Smooth muscle cell (in vitro differentiated cells): Measurements from ENCODE around the gene SDR42E1. TPM values are rescaled to one million over a fixed set of nuclear protein-coding genes. Genes with fewer than 3 reads are reported as not detected.

Experiments used
- DNase-seq: peaks from one replicate; lab custom pipeline; 2025; ENCODE audit not compliant: unreplicated experiment; lab: John Stamatoyannopoulos, UW
- H2AFZ ChIP-seq: fragments of 200-600 bp; sonication (generic); 2 replicates; pipeline ENCODE4 v1.6.0; 2016; ENCODE audit warnings: antibody characterized with exemption, low read depth, mild to moderate bottlenecking
- H3F3A ChIP-seq: fragments of 200-600 bp; sonication (generic); 2 replicates; pipeline ENCODE4 v1.6.0; 2017; ENCODE audit warnings: antibody characterized with exemption, low read depth
- H3K27ac ChIP-seq: fragments of 200-600 bp; sonication (generic); 2 replicates; pipeline ENCODE4 v1.5.1; 2016; ENCODE audit warnings: low read depth, mild to moderate bottlenecking
- H3K27me3 ChIP-seq: fragments of 200-600 bp; sonication (generic); 2 replicates; pipeline ENCODE4 v1.6.1; 2016; ENCODE audit warnings: low read depth, mild to moderate bottlenecking
- H3K36me3 ChIP-seq: fragments of 200-600 bp; sonication (generic); 2 replicates; pipeline ENCODE4 v1.5.1; 2016; ENCODE audit warnings: low read depth
- H3K4me1 ChIP-seq: fragments of 200-600 bp; sonication (generic); 2 replicates; pipeline ENCODE4 v1.5.1; 2016; ENCODE audit warnings: low read depth
- H3K4me2 ChIP-seq: fragments of 200-600 bp; sonication (generic); 2 replicates; pipeline ENCODE4 v1.6.0; 2016; ENCODE audit warnings: mild to moderate bottlenecking
- H3K4me3 ChIP-seq: fragments of 200-600 bp; sonication (generic); 2 replicates; pipeline ENCODE4 v1.5.1; 2016; ENCODE audit warnings: mild to moderate bottlenecking
- H3K79me2 ChIP-seq: fragments of 200-600 bp; sonication (generic); 2 replicates; pipeline ENCODE4 v1.6.0; 2016; ENCODE audit warnings: low read depth, mild to moderate bottlenecking
- H3K9ac ChIP-seq: fragments of 200-600 bp; sonication (generic); 2 replicates; pipeline ENCODE4 v1.6.0; 2016; ENCODE audit warnings: low read depth
- H3K9me3 ChIP-seq: fragments of 200-600 bp; sonication (generic); replicated peaks from 2 replicates; pipeline ENCODE4 v1.5.1; 2016; ENCODE audit warnings: low read depth
- H4K20me1 ChIP-seq: fragments of 200-600 bp; sonication (generic); 2 replicates; pipeline ENCODE4 v1.6.0; 2016; ENCODE audit warnings: low read depth
- WGBS: methylation state at CpG from one replicate; pipeline ENCODE4 v1.1.7; 2016; ENCODE audit warnings: low lambda C conversion rate; 5-methylcytosine and 5-hydroxymethylcytosine counted together
- polyA plus RNA-seq: library from polyadenylated mRNA; unstranded; fragments of >200 nt; fragmentation: Nextera tagmentation; extraction: Ambion mirVana; gene quantifications from 2 replicates; pipeline ENCODE4 v1.2.1, GENCODE V29; 2016
- total RNA-seq: library from RNA; depleted of rRNA; stranded (reverse); fragments of >200 nt; gene quantifications from 2 replicates; pipeline ENCODE4 v1.2.3, GENCODE V29; 2014
- TF ChIP-seq, protein P1 (sequence below): fragments of 200-600 bp; sonication (generic); IDR thresholded peaks from 2 replicates; pipeline ENCODE4 v1.5.1; 2017; ENCODE audit warnings: borderline replicate concordance, mild to moderate bottlenecking, antibody characterized with exemption; ENCODE audit not compliant: insufficient read depth, poor library complexity, severe bottlenecking

SDR42E1 gene
- total and polyA plus RNA-seq, 2 experiments from 2014 or later, result not detected

- no peak overlapping the region for H3K9ac ChIP-seq
- H3K4me2 ChIP-seq, result no peak overlapping the region
- no peaks in the 10 kb centered on the region for H3K79me2 ChIP-seq
- no peak overlapping the region for H3K27ac ChIP-seq
- TF ChIP-seq, protein P1, sequence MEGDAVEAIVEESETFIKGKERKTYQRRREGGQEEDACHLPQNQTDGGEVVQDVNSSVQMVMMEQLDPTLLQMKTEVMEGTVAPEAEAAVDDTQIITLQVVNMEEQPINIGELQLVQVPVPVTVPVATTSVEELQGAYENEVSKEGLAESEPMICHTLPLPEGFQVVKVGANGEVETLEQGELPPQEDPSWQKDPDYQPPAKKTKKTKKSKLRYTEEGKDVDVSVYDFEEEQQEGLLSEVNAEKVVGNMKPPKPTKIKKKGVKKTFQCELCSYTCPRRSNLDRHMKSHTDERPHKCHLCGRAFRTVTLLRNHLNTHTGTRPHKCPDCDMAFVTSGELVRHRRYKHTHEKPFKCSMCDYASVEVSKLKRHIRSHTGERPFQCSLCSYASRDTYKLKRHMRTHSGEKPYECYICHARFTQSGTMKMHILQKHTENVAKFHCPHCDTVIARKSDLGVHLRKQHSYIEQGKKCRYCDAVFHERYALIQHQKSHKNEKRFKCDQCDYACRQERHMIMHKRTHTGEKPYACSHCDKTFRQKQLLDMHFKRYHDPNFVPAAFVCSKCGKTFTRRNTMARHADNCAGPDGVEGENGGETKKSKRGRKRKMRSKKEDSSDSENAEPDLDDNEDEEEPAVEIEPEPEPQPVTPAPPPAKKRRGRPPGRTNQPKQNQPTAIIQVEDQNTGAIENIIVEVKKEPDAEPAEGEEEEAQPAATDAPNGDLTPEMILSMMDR, result no peak
- 53% methylated on average over 1 of the region's 1 CpG for WGBS
- no peak overlapping the region for H3K4me3 ChIP-seq
- H2AFZ ChIP-seq, result no peak overlapping the region
- H3F3A ChIP-seq, result no peaks in the 10 kb centered on the region
- DNase-seq, result no peak
- H3K9me3 ChIP-seq, result peaks cover 3% of the 10 kb centered on the region
- H4K20me1 ChIP-seq, result no peaks in the 10 kb centered on the region
- no peaks in the 10 kb centered on the region for H3K27me3 ChIP-seq
- no peaks in the 10 kb centered on the region for H3K36me3 ChIP-seq
- no peaks in the 10 kb centered on the region for H3K4me1 ChIP-seq
Observed at GRCh38 chr16:81975637-81976036, 35.6 kb downstream of the SDR42E1 start.

DNA sequence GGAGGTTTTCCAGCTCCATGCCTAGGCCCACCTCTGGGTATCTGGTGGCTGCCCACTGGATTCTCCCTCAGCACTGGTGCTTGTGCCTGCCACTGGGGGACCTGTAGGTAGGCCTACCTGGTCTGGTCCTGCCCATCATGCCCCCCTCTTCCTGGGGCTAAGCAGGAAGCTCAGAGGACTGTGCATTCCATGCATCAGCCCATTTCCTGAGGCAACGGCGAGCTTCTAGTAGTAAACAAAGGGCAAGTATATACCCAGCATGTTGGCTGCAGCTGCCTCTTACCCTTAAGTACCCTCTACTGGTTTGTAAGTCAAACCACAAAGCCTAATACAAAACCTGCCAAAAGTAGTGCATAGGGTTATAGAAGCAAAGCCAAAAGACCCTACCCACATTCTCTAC lies 37.5 kb downstream of the SDR42E1 start:
- H3F3A ChIP-seq, result no peaks in the 10 kb centered on the region
- H3K27ac ChIP-seq, result no peak overlapping the region
- 73% methylated on average over 2 of the region's 2 CpGs for WGBS
- no peaks in the 10 kb centered on the region for H4K20me1 ChIP-seq
- H2AFZ ChIP-seq, result no peak overlapping the region
- H3K9me3 ChIP-seq, result peaks cover 3% of the 10 kb centered on the region
- TF ChIP-seq, protein P1, result no peak
- H3K36me3 ChIP-seq, result no peaks in the 10 kb centered on the region
- H3K4me1 ChIP-seq, result no peaks in the 10 kb centered on the region
- DNase-seq, result no peak
- no peak overlapping the region for H3K9ac ChIP-seq
- H3K4me2 ChIP-seq, result no peak overlapping the region
- H3K4me3 ChIP-seq, result no peak overlapping the region
- H3K79me2 ChIP-seq, result no peaks in the 10 kb centered on the region
- H3K27me3 ChIP-seq, result no peaks in the 10 kb centered on the region

- Histone ChIP-seq H4K20me1 (no peaks in the 10 kb centered on the region), H3K27me3 (no peaks in the 10 kb centered on the region), H3K27ac (no peak overlapping the region), H3K4me2 (no peak overlapping the region), H3K36me3 (no peaks in the 10 kb centered on the region), H3K9me3 (peaks cover 3% of the 10 kb centered on the region), H2AFZ (no peak overlapping the region), H3F3A (no peaks in the 10 kb centered on the region), H3K9ac (no peak overlapping the region), H3K4me1 (no peaks in the 10 kb centered on the region), H3K4me3 (no peak overlapping the region), H3K79me2 (no peaks in the 10 kb centered on the region)
- TF ChIP-seq, protein P1, result no peak
- 100% methylated on average over 1 of the region's 1 CpG for WGBS
- no peak for DNase-seq
Observed at GRCh38 chr16:81971853-81972252, 39.4 kb downstream of the SDR42E1 start.

- Histone ChIP-seq H3F3A (no peaks in the 10 kb centered on the region), H3K4me2 (no peak overlapping the region), H3K9me3 (peaks cover 3% of the 10 kb centered on the region), H3K9ac (no peak overlapping the region), H3K79me2 (no peaks in the 10 kb centered on the region), H3K4me1 (no peaks in the 10 kb centered on the region), H2AFZ (no peak overlapping the region), H3K27me3 (no peaks in the 10 kb centered on the region), H3K36me3 (no peaks in the 10 kb centered on the region), H3K27ac (no peak overlapping the region), H4K20me1 (no peaks in the 10 kb centered on the region), H3K4me3 (no peak overlapping the region)
- DNase-seq, result no peak
- TF ChIP-seq, protein P1, result no peak
- 83% methylated on average over 5 of the region's 5 CpGs for WGBS
Observed at GRCh38 chr16:81967358-81967757, 43.9 kb downstream of the SDR42E1 start.
